CD8-positive, alpha-beta memory T cell (primary cell): Measurements from ENCODE around the gene ATP6V0A1. TPM values are rescaled to one million over a fixed set of nuclear protein-coding genes. Genes with fewer than 3 reads are reported as not detected.
"Not testable (repeated sequence)": the region's sequence is repeated elsewhere in the genome, so short reads cannot be mapped to it uniquely, and the experiment has no call there.

Source experiments
- CTCF ChIA-PET: fragments of 350-600 bp; sonication (Branson Sonifier 250); formaldehyde crosslinking; loops from one replicate; lab custom pipeline; 2021; ENCODE audit warnings: antibody characterized with exemption; lab: Charles Lee
- POLR2A ChIA-PET: fragments of 350-600 bp; sonication (Branson Sonifier 250); formaldehyde crosslinking; loops from one replicate; lab custom pipeline; 2021; ENCODE audit warnings: antibody characterized with exemption; lab: Charles Lee
- DNase-seq, 5 donors: peaks; one replicate each; pipeline versions ENCODE4 v3.0.0 to v3.0.0-alpha.2; 2020 to 2022; ENCODE audit warnings: mixed read lengths in 1 of 5
- H3K27ac ChIP-seq: one replicate; pipeline ENCODE4 v1.7.0; 2013; ENCODE audit warnings: low read depth, mild to moderate bottlenecking, low read length, moderate library complexity
- H3K27me3 ChIP-seq: 2 replicates; pipeline ENCODE4 v1.7.0; 2013; ENCODE audit warnings: low read length, mild to moderate bottlenecking; ENCODE audit not compliant: insufficient read depth, poor library complexity, severe bottlenecking
- H3K36me3 ChIP-seq: 2 replicates; pipeline ENCODE4 v1.7.0; 2013; ENCODE audit warnings: mild to moderate bottlenecking, low read length, moderate library complexity; ENCODE audit not compliant: insufficient read depth
- H3K4me1 ChIP-seq: 2 replicates; pipeline ENCODE4 v1.7.0; 2013; ENCODE audit warnings: mild to moderate bottlenecking, low read length, moderate library complexity; ENCODE audit not compliant: insufficient read depth
- H3K4me3 ChIP-seq: 2 replicates; pipeline ENCODE4 v1.7.0; 2013; ENCODE audit warnings: mild to moderate bottlenecking, low read length
- H3K9me3 ChIP-seq: 2 replicates; pipeline ENCODE4 v1.7.0; 2013; ENCODE audit warnings: mild to moderate bottlenecking, low read length
- H3K27ac Mint-ChIP-seq, 8 donors: one replicate each; pipeline ENCODE4 v1.8.0; 2020 to 2021; ENCODE audit warnings: mixed read lengths in 8 of 8, mild to moderate bottlenecking in 6 of 8, inconsistent platforms in 3 of 8, moderate library complexity in 3 of 8
- H3K27me3 Mint-ChIP-seq, 2 donors: one replicate each; pipeline ENCODE4 v1.8.0; 2020 to 2021; ENCODE audit warnings: mixed read lengths in 2 of 2, mild to moderate bottlenecking in 1 of 2, moderate library complexity in 1 of 2
- H3K36me3 Mint-ChIP-seq, 3 donors: one replicate each; pipeline ENCODE4 v1.8.0; 2020 to 2021; ENCODE audit warnings: mixed read lengths in 3 of 3, inconsistent platforms in 1 of 3, mild to moderate bottlenecking in 1 of 3
- H3K4me1 Mint-ChIP-seq, 3 donors: one replicate each; pipeline ENCODE4 v1.8.0; 2020 to 2021; ENCODE audit warnings: mixed read lengths in 3 of 3, inconsistent platforms in 1 of 3, mild to moderate bottlenecking in 1 of 3
- H3K4me3 Mint-ChIP-seq, 7 donors: one replicate each; pipeline ENCODE4 v1.8.0; 2020 to 2021; ENCODE audit warnings: mixed read lengths in 7 of 7, mild to moderate bottlenecking in 6 of 7, moderate library complexity in 4 of 7, inconsistent platforms in 2 of 7
- H3K9me3 Mint-ChIP-seq, 5 donors: one replicate each; pipeline ENCODE4 v1.8.0; 2020 to 2022; ENCODE audit warnings: mixed read lengths in 5 of 5, mild to moderate bottlenecking in 3 of 5, moderate library complexity in 2 of 5, inconsistent platforms in 1 of 5
- polyA plus RNA-seq: library from polyadenylated mRNA; unstranded; fragments of 300-500 nt; fragmentation: Illumina TruSeq; gene quantifications from one replicate; pipeline ENCODE4 v1.2.3, GENCODE V29; 2021
- total RNA-seq, 2 experiments: library from RNA; stranded (reverse); gene quantifications; one replicate each; pipeline ENCODE4 v1.2.3, GENCODE V29; 2021

ATP6V0A1 gene
- total and polyA plus RNA-seq, 3 experiments from 2014 or later, result 3.0 to 5.5 (median 3.6) TPM

DNA sequence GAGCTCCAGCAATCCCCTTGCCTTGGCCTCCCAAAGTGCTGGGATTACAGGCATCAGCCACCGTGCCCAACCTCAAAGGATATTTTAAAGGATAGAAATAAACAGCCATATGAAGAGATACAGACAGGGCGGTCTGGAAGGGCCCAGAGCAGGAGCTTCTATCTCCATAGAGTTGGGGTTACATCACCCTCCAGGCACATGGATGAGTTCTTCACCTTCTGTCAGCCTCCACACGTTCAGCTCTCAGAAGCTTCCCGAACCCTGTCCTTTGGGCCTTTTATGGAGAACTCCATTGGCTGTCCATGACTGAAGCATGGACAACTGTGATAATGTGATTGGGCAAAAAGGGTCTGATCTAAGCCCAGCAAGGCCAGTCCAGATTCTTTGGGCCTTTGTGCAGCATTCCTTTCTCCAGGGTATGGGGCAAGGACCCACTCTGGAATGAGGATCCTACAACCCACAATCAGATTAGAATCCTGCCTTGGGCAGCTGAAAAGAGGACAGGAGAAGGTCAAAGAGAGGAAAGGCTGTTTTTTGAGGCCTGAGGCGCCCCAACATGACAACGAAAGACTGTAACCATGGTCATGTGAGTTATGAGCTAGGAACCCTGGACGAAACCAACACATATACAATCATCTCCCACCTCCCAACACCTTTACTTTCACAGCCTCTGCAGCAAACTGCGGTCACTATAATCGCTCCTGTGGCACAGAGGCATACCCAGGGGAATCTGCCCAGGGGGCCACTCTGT, 87.3 kb downstream of the ATP6V0A1 start:
- CTCF ChIA-PET, H3K4me3 ChIP-seq, H3K36me3 ChIP-seq, H3K36me3 Mint-ChIP-seq, H3K27ac ChIP-seq, H3K9me3 ChIP-seq, H3K27me3 ChIP-seq, DNase-seq, H3K27me3 Mint-ChIP-seq, H3K4me3 Mint-ChIP-seq, H3K9me3 Mint-ChIP-seq: not testable (repeated sequence)
- POLR2A ChIA-PET, result interaction anchor here (1.0 to 1.4 kb wide), 2 partner anchors 10 to 16 kb away, joined by 3 read pairs; partner anchors contain the start of gene NAGLU
- H3K4me1 ChIP-seq, result peaks cover 15% of the 10 kb centered on the region
- peaks cover 14 to 20% (median 19%) of the 10 kb centered on the region in 3 donors for H3K4me1 Mint-ChIP-seq
- H3K27ac Mint-ChIP-seq, result peak overlapping the region in 2 of 8 donors; percentile 15 to 74

GRCh38 chr17:42547001-42547461, 88.4 kb downstream of the ATP6V0A1 start:
- Histone ChIP-seq H3K27ac (no peak overlapping the region), H3K9me3 (no peaks in the 10 kb centered on the region), H3K36me3 (no peaks in the 10 kb centered on the region), H3K27me3 (no peaks in the 10 kb centered on the region), H3K4me3 (no peak overlapping the region), H3K4me1 (peaks cover 5% of the 10 kb centered on the region)
- Mint-ChIP-seq H3K4me3 (peak overlapping the region in 1 of 7 donors; percentile 50), H3K9me3 (no peaks in the 10 kb centered on the region), H3K4me1 (peaks cover 10 to 16% (median 14%) of the 10 kb centered on the region in 3 donors), H3K27ac (no peak overlapping the region), H3K36me3 (peaks cover 0 to 5% (median 0%) of the 10 kb centered on the region in 3 donors), H3K27me3 (no peaks in the 10 kb centered on the region)
- POLR2A ChIA-PET, result interaction anchor here (1.0 to 1.4 kb wide), 2 partner anchors 11 to 17 kb away, joined by 3 read pairs; partner anchors contain the start of gene NAGLU
- no peak for DNase-seq
- CTCF ChIA-PET, result interaction anchor here (3.1 kb wide), 1 partner anchor 32 kb away, joined by 10 read pairs; no protein-coding TSS in a partner anchor

DNA sequence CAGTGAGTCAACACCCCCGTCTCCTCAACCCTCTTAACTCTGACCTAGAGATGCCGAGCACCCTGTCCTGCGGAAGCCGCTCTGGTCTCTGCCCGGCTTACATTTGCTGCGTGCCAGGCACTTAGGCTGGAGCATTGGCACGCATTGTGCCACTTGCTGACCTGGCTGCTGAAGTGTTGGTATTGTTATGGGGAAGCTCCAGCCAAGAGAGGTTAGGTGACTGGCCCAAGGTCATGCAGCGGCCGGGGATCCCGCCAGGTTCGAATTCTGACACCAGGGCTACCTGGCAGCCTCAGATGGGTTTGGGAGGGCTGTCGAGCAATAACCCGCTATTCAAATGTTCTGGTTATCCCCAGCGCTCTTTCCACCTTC, 89.0 kb downstream of the ATP6V0A1 start:
- Histone ChIP-seq H3K4me3 (no peak overlapping the region), H3K9me3 (no peaks in the 10 kb centered on the region), H3K36me3 (no peaks in the 10 kb centered on the region), H3K4me1 (peaks cover 5% of the 10 kb centered on the region), H3K27ac (no peak overlapping the region), H3K27me3 (no peaks in the 10 kb centered on the region)
- POLR2A ChIA-PET, result interaction anchor here (0.7 to 1.6 kb wide), 5 partner anchors 11 to 62 kb away, joined by 3 to 4 read pairs (median 3); partner anchors contain the start of genes NAGLU, PSMC3IP, RETREG3 and TUBG1
- Mint-ChIP-seq H3K27me3 (no peaks in the 10 kb centered on the region), H3K36me3 (peaks cover 0 to 5% (median 0%) of the 10 kb centered on the region in 3 donors), H3K4me1 (peaks cover 10 to 22% (median 14%) of the 10 kb centered on the region in 3 donors), H3K27ac (no peak overlapping the region), H3K9me3 (no peaks in the 10 kb centered on the region), H3K4me3 (peak overlapping the region in 1 of 7 donors; percentile 15)
- no peak for DNase-seq
- CTCF ChIA-PET, result interaction anchor here (1.2 to 3.1 kb wide), 4 partner anchors 12 to 276 kb away, joined by 4 to 10 read pairs (median 6); partner anchors contain the start of genes BECN1 and NAGLU

DNA sequence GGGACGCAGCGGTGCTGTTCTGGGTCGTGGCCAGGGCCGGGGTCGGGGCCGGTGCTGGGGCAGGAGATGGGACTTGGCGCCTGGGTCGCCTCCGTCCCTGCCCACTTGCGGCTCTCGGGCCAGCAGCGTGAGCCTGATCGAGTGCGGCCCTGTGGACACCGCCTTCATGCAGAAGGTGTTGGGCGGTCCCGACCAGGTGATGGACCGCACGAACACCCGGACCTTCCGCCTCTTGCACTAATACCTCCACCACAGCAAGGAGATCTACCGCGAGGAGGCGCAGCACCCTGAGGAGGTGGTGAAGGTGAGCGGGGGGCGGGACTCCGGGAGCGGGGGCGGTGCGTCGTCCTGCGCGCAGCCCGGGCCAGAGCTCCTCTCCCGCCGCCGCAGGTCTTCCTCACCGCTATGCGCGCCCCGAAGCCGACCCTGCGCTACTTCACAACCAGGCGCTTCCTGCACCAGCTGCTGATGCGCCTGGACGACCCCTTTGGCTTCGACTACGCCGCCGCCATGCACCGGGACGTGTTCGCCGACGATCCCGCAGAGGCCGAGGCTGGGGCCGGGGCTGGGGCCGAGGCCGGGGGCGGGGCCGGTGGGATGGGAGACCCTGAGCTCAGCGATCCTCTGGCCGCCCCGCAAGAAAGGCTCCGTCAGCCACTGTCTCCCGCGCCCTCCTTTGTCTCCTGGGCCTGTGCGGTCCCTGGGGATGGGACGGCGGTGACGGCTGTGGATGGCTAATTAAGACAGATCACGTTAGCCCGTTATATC, 89.6 kb downstream of the ATP6V0A1 start:
- Histone ChIP-seq H3K36me3 (no peaks in the 10 kb centered on the region), H3K4me1 (peaks cover 5% of the 10 kb centered on the region), H3K4me3 (no peak overlapping the region), H3K27me3 (no peaks in the 10 kb centered on the region), H3K9me3 (no peaks in the 10 kb centered on the region), H3K27ac (no peak overlapping the region)
- H3K27ac Mint-ChIP-seq, result no peak overlapping the region
- ChIA-PET POLR2A (interaction anchor here (0.6 to 1.6 kb wide), 7 partner anchors 11 to 497 kb away, joined by 3 to 4 read pairs (median 3); partner anchors contain the start of genes NAGLU, PSMC3IP, RETREG3 and TUBG1), CTCF (interaction anchor here (0.7 to 3.1 kb wide), 13 partner anchors 12 to 276 kb away, joined by 3 to 10 read pairs (median 4); partner anchors contain the start of genes BECN1, NAGLU, RETREG3 and TUBG1)
- H3K27me3 Mint-ChIP-seq, result no peaks in the 10 kb centered on the region
- H3K4me1 Mint-ChIP-seq, result peaks cover 10 to 25% (median 14%) of the 10 kb centered on the region in 3 donors
- H3K9me3 Mint-ChIP-seq, result no peaks in the 10 kb centered on the region
- DNase-seq, result peak; percentile 57 to 83 (median 69)
- H3K4me3 Mint-ChIP-seq, result peak overlapping the region in 4 of 7 donors; percentile 22 to 59 (median 43)
- peaks cover 0 to 5% (median 0%) of the 10 kb centered on the region in 3 donors for H3K36me3 Mint-ChIP-seq

GRCh38 chr17:42548993-42549755, 90.5 kb downstream of the ATP6V0A1 start:
- peaks cover 0 to 3% (median 0%) of the 10 kb centered on the region in 3 donors for H3K36me3 Mint-ChIP-seq
- POLR2A ChIA-PET, result interaction anchor here (1.1 to 1.6 kb wide), 2 partner anchors 12 to 19 kb away, joined by 3 read pairs; no protein-coding TSS in a partner anchor
- no peak for DNase-seq
- Histone ChIP-seq H3K27me3 (no peaks in the 10 kb centered on the region), H3K9me3 (no peaks in the 10 kb centered on the region), H3K27ac (no peak overlapping the region), H3K36me3 (no peaks in the 10 kb centered on the region), H3K4me1 (peaks cover 5% of the 10 kb centered on the region), H3K4me3 (no peak overlapping the region)
- no peaks in the 10 kb centered on the region for H3K9me3 Mint-ChIP-seq
- CTCF ChIA-PET, result interaction anchor here (0.7 to 3.1 kb wide), 13 partner anchors 13 to 275 kb away, joined by 3 to 10 read pairs (median 4); partner anchors contain the start of genes BECN1, NAGLU, RETREG3 and TUBG1
- H3K27ac Mint-ChIP-seq, result no peak overlapping the region
- no peaks in the 10 kb centered on the region for H3K27me3 Mint-ChIP-seq
- peak overlapping the region in 4 of 7 donors; percentile 13 to 62 (median 42) for H3K4me3 Mint-ChIP-seq
- H3K4me1 Mint-ChIP-seq, result peaks cover 10 to 35% (median 14%) of the 10 kb centered on the region in 3 donors

- H3K9me3 Mint-ChIP-seq, H3K4me3 ChIP-seq, H3K36me3 Mint-ChIP-seq, H3K36me3 ChIP-seq, H3K27me3 ChIP-seq, H3K27me3 Mint-ChIP-seq, POLR2A ChIA-PET, H3K9me3 ChIP-seq, DNase-seq, CTCF ChIA-PET: not testable (repeated sequence)
- H3K4me3 Mint-ChIP-seq, result peak within 1 kb of the TSS; percentile 87 to 96 (median 89)
- peak within 1 kb of the TSS; percentile 35 to 94 (median 88) for H3K27ac Mint-ChIP-seq
- Histone ChIP-seq H3K4me1 (peaks cover 17% of the 10 kb centered on the region), H3K27ac (peak within 1 kb of the TSS; percentile 79)
- H3K4me1 Mint-ChIP-seq, result peaks cover 17 to 50% (median 30%) of the 10 kb centered on the region in 3 donors
These were observed 94.1 kb downstream of the ATP6V0A1 start, which contains the start of gene HSD17B1 for GRCh38 chr17:42552736-42553135. Gene HSD17B1, plus strand, starts transcription at chr17:42552923. Its CDS starts 11 bp downstream, at chr17:42552934.
